Caco-2 (cell line): ENCODE data around the gene VPS50. TPM values are rescaled to one million over a fixed set of nuclear protein-coding genes. Genes with fewer than 3 reads are reported as not detected.

ENCODE experiments used
- BruUV-seq: library from RNA; stranded (reverse); fragments of 400-500 nt; replicated peaks from 2 replicates; lab custom pipeline; 2021; lab: Mats Ljungman, UMichigan
- CTCF ChIA-PET: fragments of 300-600 bp; sonication (Branson Sonifier 250); formaldehyde crosslinking; loops from one replicate; lab custom pipeline; 2022; ENCODE audit warnings: antibody characterized with exemption; lab: Charles Lee
- POLR2A ChIA-PET: fragments of 300-600 bp; sonication (Branson Sonifier 250); formaldehyde crosslinking; loops from one replicate; lab custom pipeline; 2022; ENCODE audit warnings: antibody characterized with exemption; lab: Charles Lee
- DNase-seq, 2 experiments: peaks; one replicate each; pipeline versions ENCODE4 v3.0.0 to v3.0.0-alpha.2; 2020 to 2022
- H3K27me3 ChIP-seq: replicated peaks from 2 replicates; pipeline ENCODE4 v1.6.0; 2011; ENCODE audit warnings: low read length; ENCODE audit not compliant: control insufficient read depth, insufficient read depth
- H3K36me3 ChIP-seq: 2 replicates; pipeline ENCODE4 v1.5.1; 2011; ENCODE audit warnings: low read length; ENCODE audit not compliant: control insufficient read depth, insufficient read depth
- H3K4me1 ChIP-seq: fragments of 250-450 bp; sonication (Bioruptor Pico); 2 replicates; pipeline ENCODE4 v1.5.1; 2020; ENCODE audit warnings: mild to moderate bottlenecking
- H3K4me3 ChIP-seq: 2 replicates; pipeline ENCODE4 v1.5.1; 2011; ENCODE audit warnings: low read depth, mild to moderate bottlenecking, control low read depth, low read length
- H3K9me3 ChIP-seq: fragments of 250-450 bp; sonication (Bioruptor Pico); 2 replicates; pipeline ENCODE4 v1.5.1; 2020; ENCODE audit warnings: mild to moderate bottlenecking, moderate library complexity
- H3K27ac Mint-ChIP-seq: one replicate; pipeline ENCODE4 v1.8.0; 2022; ENCODE audit warnings: mixed read lengths; ENCODE audit not compliant: unreplicated experiment
- H3K27me3 Mint-ChIP-seq: one replicate; pipeline ENCODE4 v1.8.0; 2022; ENCODE audit warnings: mixed read lengths; ENCODE audit not compliant: insufficient read depth, unreplicated experiment
- H3K36me3 Mint-ChIP-seq: one replicate; pipeline ENCODE4 v1.8.0; 2022; ENCODE audit warnings: mild to moderate bottlenecking, mixed read lengths; ENCODE audit not compliant: insufficient read depth, unreplicated experiment
- H3K4me1 Mint-ChIP-seq: one replicate; pipeline ENCODE4 v1.8.0; 2022; ENCODE audit warnings: low read depth, mixed read lengths; ENCODE audit not compliant: unreplicated experiment
- H3K4me3 Mint-ChIP-seq: one replicate; pipeline ENCODE4 v1.8.0; 2022; ENCODE audit warnings: mild to moderate bottlenecking, moderate library complexity, mixed read lengths; ENCODE audit not compliant: unreplicated experiment
- H3K9me3 Mint-ChIP-seq: one replicate; pipeline ENCODE4 v1.8.0; 2022; ENCODE audit warnings: mixed read lengths; ENCODE audit not compliant: unreplicated experiment
- CTCF ChIP-seq, 2 experiments: fragments of 200-600 bp in 1 of 2; IDR thresholded peaks; 1 replicate in 1 of 2; 2 replicates in 1 of 2; pipeline versions ENCODE4 v1.5.1 to v1.8.0; 2011 to 2022; ENCODE audit warnings: antibody characterized with exemption in 1 of 2, control low read depth in 1 of 2, inconsistent platforms in 1 of 2, low read depth in 1 of 2, low read length in 1 of 2, mild to moderate bottlenecking in 1 of 2, moderate library complexity in 1 of 2; ENCODE audit not compliant: insufficient read depth in 1 of 2, severe bottlenecking in 1 of 2, unreplicated experiment in 1 of 2
- intact Hi-C: fragments of 100-400 bp; cut with micrococcal nuclease; formaldehyde crosslinking; loops from one replicate; pipeline ENCODE4 v1.10.0; 2022; ENCODE audit not compliant: unreplicated experiment
- total RNA-seq: library from RNA; stranded (reverse); gene quantifications from 2 replicates; pipeline ENCODE4 v1.2.3, GENCODE V29; 2022

The VPS50 gene
- total RNA-seq, 1 experiment from 2014 or later = 40.3 TPM

- H3K4me3 Mint-ChIP-seq = no peak overlapping the region
Measured at GRCh38 chr7:93301736-93302135, 69.6 kb downstream of the VPS50 start.

GRCh38 chr7:93307131-93307660 lies 75.0 kb downstream of the VPS50 start:
- ChIA-PET POLR2A (no interaction called here), CTCF (interaction anchor here (1.2 kb wide), 1 partner anchor 67 kb away, joined by 3 read pairs; no protein-coding TSS in a partner anchor)
- BruUV-seq = no TSS peak
- Mint-ChIP-seq H3K27ac (no peak overlapping the region), H3K27me3 (no peaks in the 10 kb centered on the region), H3K4me3 (no peak overlapping the region), H3K9me3 (no peaks in the 10 kb centered on the region), H3K4me1 (peaks cover 7% of the 10 kb centered on the region), H3K36me3 (peaks cover 8% of the 10 kb centered on the region)
- no peaks in the 10 kb centered on the region for H3K4me1 ChIP-seq
- no peaks in the 10 kb centered on the region for H3K36me3 ChIP-seq
- intact Hi-C loops = no loop called here
- no peaks in the 10 kb centered on the region for H3K27me3 ChIP-seq
- DNase-seq = peak in 1 of 2 experiments; percentile 14
- no peaks in the 10 kb centered on the region for H3K9me3 ChIP-seq
- TF ChIP-seq CTCF (IDR thresholded peaks at IDR 0.05; ENCODE audit: insufficient read depth in 1 of 2, low read depth in 1 of 2, low read length in 1 of 2, severe bottlenecking in 1 of 2, unreplicated experiment in 1 of 2) = no peak
- no peak overlapping the region for H3K4me3 ChIP-seq

More at GRCh38 chr7:93301736-93302135, 69.6 kb downstream of the VPS50 start:
- Mint-ChIP-seq H3K4me1 (no peaks in the 10 kb centered on the region), H3K9me3 (no peaks in the 10 kb centered on the region), H3K27ac (no peak overlapping the region), H3K27me3 (no peaks in the 10 kb centered on the region), H3K36me3 (peaks cover 8% of the 10 kb centered on the region)
- DNase-seq = no peak
- Histone ChIP-seq H3K4me1 (no peaks in the 10 kb centered on the region), H3K27me3 (no peaks in the 10 kb centered on the region), H3K9me3 (no peaks in the 10 kb centered on the region), H3K36me3 (no peaks in the 10 kb centered on the region), H3K4me3 (no peak overlapping the region)
- no peak for TF ChIP-seq CTCF (IDR thresholded peaks at IDR 0.05; ENCODE audit: insufficient read depth in 1 of 2, low read depth in 1 of 2, low read length in 1 of 2, severe bottlenecking in 1 of 2, unreplicated experiment in 1 of 2)
- POLR2A ChIA-PET = no interaction called here
- CTCF ChIA-PET = no interaction called here
- intact Hi-C loops = no loop called here
- BruUV-seq = no TSS peak

DNA sequence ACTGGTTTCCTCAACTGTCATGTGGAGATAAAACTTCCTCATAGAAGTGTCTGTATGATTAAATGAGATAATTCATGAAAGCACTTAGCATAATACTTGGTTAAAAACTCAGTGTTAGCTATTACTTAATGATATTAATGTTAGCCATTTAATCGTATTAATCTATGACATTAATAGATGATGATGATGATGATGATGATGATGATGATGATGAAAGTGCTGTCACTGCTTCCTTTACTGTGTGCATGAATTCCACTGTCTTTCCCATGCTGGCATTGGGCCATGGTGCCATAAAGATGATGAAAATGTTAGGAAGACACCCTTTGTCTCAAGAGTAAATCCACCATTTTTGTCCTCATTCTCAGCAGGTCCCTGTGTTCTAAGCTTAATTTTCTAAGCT lies 75.8 kb downstream of the VPS50 start:
- intact Hi-C loops = no loop called here
- TF ChIP-seq CTCF (IDR thresholded peaks at IDR 0.05; ENCODE audit: insufficient read depth in 1 of 2, low read depth in 1 of 2, low read length in 1 of 2, severe bottlenecking in 1 of 2, unreplicated experiment in 1 of 2) = no peak
- no peak overlapping the region for H3K4me3 Mint-ChIP-seq
- CTCF ChIA-PET = interaction anchor here (1.2 kb wide), 1 partner anchor 66 kb away, joined by 3 read pairs; no protein-coding TSS in a partner anchor
- H3K27ac Mint-ChIP-seq = no peak overlapping the region
- H3K4me1 Mint-ChIP-seq = peaks cover 7% of the 10 kb centered on the region
- no peaks in the 10 kb centered on the region for H3K4me1 ChIP-seq
- BruUV-seq = no TSS peak
- no peak for DNase-seq
- H3K4me3 ChIP-seq = no peak overlapping the region
- POLR2A ChIA-PET = no interaction called here
- H3K36me3 Mint-ChIP-seq = peaks cover 8% of the 10 kb centered on the region
- H3K9me3 Mint-ChIP-seq = no peaks in the 10 kb centered on the region
- no peaks in the 10 kb centered on the region for H3K36me3 ChIP-seq
- no peaks in the 10 kb centered on the region for H3K27me3 ChIP-seq
- no peaks in the 10 kb centered on the region for H3K9me3 ChIP-seq
- no peaks in the 10 kb centered on the region for H3K27me3 Mint-ChIP-seq
